Activated T-helper 17 cell treated with anti-CD3 and anti-CD28 coated beads, Interleukin-2, amount 50 U/mL, for 72 hours (primary cell): ENCODE measurements around the gene MYO1E. TPM values are rescaled to one million over a fixed set of nuclear protein-coding genes. Genes with fewer than 3 reads are reported as not detected.
A peak's percentile ranks its signal among the peaks of the same experiment; 100 is the strongest.
"Not testable (repeated sequence)": the region's sequence is repeated elsewhere in the genome, so short reads cannot be mapped to it uniquely, and the experiment has no call there.

Experiments
- ATAC-seq: fragments of 150-1000 bp; cut with Tn5 transposase; replicated peaks from 2 replicates; pipeline ENCODE4 v1.10.0; 2021; ENCODE audit warnings: mild to moderate bottlenecking, moderate library complexity
- H3K27ac Mint-ChIP-seq: one replicate; pipeline ENCODE4 v1.8.0; 2022; ENCODE audit warnings: mixed read lengths
- H3K27me3 Mint-ChIP-seq: one replicate; pipeline ENCODE4 v1.8.0; 2022; ENCODE audit warnings: mixed read lengths
- H3K36me3 Mint-ChIP-seq: one replicate; pipeline ENCODE4 v1.8.0; 2022; ENCODE audit warnings: low read depth, mild to moderate bottlenecking, mixed read lengths
- H3K4me1 Mint-ChIP-seq: one replicate; pipeline ENCODE4 v1.8.0; 2022; ENCODE audit warnings: mixed read lengths
- H3K4me3 Mint-ChIP-seq: one replicate; pipeline ENCODE4 v1.8.0; 2022; ENCODE audit warnings: mild to moderate bottlenecking, mixed read lengths
- H3K9me3 Mint-ChIP-seq: one replicate; pipeline ENCODE4 v1.8.0; 2022; ENCODE audit warnings: mixed read lengths
- total RNA-seq, 2 donors: library from RNA; stranded (reverse); gene quantifications; one replicate each; pipeline ENCODE4 v1.2.3, GENCODE V29; 2022

MYO1E gene
- total RNA-seq, 2 donors from 2014 or later = 29.3 to 30.1 TPM

GRCh38 chr15:59140422-59141226 is 232.0 kb downstream of the MYO1E start:
- Mint-ChIP-seq H3K36me3 (peaks cover 5% of the 10 kb centered on the region), H3K9me3 (no peaks in the 10 kb centered on the region), H3K4me1 (peaks cover 17% of the 10 kb centered on the region), H3K27ac (no peak overlapping the region), H3K4me3 (no peak overlapping the region), H3K27me3 (no peaks in the 10 kb centered on the region)
- ATAC-seq = no peak

DNA sequence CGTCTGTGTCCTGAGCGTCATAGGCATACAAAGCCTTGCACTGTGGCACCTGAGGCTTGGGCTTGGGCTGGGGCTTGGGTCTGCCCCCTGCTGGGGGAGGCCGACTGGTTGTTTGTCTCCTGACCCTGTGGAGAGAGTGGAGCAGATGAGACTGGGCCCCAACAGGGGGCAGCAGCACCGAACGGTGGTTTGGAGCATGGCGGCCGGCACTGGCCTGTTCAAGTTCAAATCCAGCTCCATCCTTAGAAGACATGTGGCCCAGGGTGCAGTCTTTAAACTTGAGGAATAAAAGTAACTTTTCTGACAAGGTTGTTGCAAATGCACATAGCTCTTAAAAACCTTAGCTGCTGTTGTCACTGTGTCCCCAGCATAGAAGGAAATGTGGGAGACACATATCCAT is 234.4 kb downstream of the MYO1E start:
- ATAC-seq = peak; percentile 54
- H3K27me3 Mint-ChIP-seq = no peaks in the 10 kb centered on the region
- H3K4me3 Mint-ChIP-seq = peak overlapping the region; percentile 45
- peaks cover 5% of the 10 kb centered on the region for H3K36me3 Mint-ChIP-seq
- peak overlapping the region; percentile 78 for H3K27ac Mint-ChIP-seq
- H3K9me3 Mint-ChIP-seq = no peaks in the 10 kb centered on the region
- H3K4me1 Mint-ChIP-seq = peaks cover 17% of the 10 kb centered on the region

DNA sequence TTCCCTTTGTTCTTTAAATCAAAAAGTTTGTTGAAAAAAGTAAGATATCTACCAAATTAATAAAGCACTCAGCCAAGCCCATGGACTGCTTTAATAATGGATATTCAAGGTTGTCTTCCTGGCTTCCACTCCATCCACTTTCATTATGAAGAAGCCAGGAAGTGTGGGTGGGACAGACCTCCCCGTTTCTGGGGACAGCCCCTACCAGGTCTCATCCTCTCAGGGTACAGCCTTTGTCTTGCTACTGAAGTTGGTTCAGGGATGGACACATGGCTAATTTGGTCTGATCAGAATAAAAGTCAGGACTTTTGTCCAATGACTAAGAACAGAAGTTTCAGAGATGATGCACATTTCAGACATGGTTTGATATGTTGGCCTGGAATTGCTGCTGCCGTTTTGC is 235.1 kb downstream of the MYO1E start:
- Mint-ChIP-seq H3K27ac (peak overlapping the region; percentile 78), H3K36me3 (peaks cover 5% of the 10 kb centered on the region), H3K4me3 (peak overlapping the region; percentile 45)

DNA sequence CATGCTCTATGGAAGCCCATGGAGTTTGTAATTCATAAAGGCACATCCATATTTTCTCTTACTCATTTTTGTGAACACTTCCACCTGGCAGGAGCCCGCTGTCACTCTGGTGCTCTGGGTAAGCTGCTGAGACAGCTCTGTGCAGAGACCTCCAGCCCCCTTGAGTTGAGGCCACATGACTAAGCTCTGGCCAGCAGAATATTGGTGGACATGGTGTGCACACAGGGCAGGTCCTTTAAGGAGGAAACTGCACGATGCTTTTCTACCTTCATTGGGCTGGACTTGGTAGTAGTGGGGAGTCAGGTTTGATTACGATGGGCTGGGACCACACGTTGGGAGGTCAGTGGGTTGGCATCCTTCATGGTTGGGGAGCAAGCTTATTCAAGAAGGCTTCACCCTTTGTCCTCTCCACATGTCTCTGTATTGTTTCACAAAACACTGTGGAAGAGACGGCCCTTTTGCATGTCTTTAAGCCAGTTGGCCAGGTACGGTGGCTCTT is 238.7 kb downstream of the MYO1E start:
- Mint-ChIP-seq H3K27ac (no peak overlapping the region), H3K4me1 (peaks cover 15% of the 10 kb centered on the region), H3K36me3 (peaks cover 31% of the 10 kb centered on the region), H3K9me3 (peaks cover 9% of the 10 kb centered on the region), H3K4me3 (no peak overlapping the region), H3K27me3 (no peaks in the 10 kb centered on the region)
- ATAC-seq = no peak

More for the DNA sequence above, 235.1 kb downstream of the MYO1E start:
- Mint-ChIP-seq H3K4me1 (peaks cover 17% of the 10 kb centered on the region), H3K27me3 (no peaks in the 10 kb centered on the region), H3K9me3 (no peaks in the 10 kb centered on the region)
- ATAC-seq = peak; percentile 89

DNA sequence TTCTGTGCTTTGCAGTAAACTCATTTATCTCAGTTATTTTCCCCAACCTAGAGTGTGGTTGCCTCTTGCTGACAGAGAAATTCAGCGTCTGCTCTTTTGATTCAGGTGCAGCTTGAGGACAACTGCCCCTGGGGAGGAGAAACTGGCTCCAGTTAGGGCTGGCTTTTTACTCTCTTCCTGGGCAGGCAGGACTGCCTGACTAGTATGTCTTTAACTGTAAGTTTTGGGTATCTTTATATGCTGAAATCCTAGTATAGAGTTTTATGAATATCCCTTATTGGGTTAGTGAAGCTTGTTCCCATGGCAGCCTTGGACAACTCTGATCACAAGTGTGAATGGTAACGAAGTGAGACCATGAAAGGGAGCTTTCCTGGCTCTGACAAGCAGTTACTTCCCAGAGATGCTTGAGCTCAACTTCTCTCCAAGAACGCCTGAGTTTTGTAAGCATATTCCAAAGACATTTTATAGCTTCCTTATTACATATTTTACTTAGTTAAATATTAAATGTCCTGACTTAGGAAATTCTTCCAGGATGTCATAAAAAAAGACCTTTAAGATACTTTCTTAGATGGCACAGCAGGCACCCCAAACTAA is 240.6 kb downstream of the MYO1E start:
- Mint-ChIP-seq H3K27ac (no peak overlapping the region), H3K4me1 (no peaks in the 10 kb centered on the region), H3K27me3 (no peaks in the 10 kb centered on the region), H3K36me3 (peaks cover 34% of the 10 kb centered on the region), H3K9me3 (peaks cover 9% of the 10 kb centered on the region), H3K4me3 (no peak overlapping the region)
- ATAC-seq = no peak

DNA sequence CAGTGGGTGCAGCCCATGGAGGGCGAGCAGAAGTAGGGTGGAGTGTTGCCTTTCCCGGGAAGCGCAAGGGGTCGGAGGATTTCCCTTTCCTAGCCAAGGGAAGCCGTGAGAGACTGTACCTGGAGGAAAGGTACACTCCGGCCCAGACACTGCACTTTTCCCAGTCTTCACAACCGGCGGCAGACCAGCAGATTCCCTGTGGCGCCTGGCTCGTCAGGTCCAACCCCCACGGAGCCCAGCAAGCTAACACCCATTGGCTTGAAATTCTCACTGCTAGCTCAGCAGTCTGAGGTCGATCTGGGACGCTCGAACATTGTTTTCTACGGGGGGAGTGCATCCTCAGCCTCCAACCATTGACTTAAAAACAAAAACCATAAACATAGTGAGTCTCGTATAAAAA is 241.2 kb downstream of the MYO1E start:
- Mint-ChIP-seq H3K27me3 (no peaks in the 10 kb centered on the region), H3K4me1 (no peaks in the 10 kb centered on the region), H3K9me3 (peaks cover 9% of the 10 kb centered on the region), H3K4me3 (no peak overlapping the region), H3K27ac (no peak overlapping the region), H3K36me3 (peaks cover 35% of the 10 kb centered on the region)
- no peak for ATAC-seq

DNA sequence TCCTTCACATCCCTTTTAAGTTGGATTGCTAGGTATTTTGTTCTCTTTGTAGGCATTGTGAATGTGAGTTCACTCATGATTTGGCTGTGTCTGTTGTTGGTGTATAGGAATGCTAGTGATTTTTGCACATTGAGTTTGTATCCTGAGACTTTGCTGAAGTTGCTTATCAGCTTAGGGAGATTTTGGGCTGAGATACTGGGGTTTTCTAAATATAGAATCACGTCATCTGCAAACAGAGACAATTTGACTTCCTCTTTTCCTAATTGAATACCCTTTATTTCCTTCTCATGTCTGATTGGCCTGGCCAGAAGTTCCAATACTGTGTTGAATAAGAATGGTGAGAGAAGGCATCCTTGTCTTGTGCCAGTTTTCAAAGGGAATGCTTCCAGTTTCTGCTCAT is 245.4 kb downstream of the MYO1E start:
- not testable (repeated sequence) for ATAC-seq

GRCh38 chr15:59125683-59126082 is 247.0 kb downstream of the MYO1E start:
- not testable (repeated sequence) for H3K27ac Mint-ChIP-seq, H3K9me3 Mint-ChIP-seq, H3K4me3 Mint-ChIP-seq, H3K4me1 Mint-ChIP-seq, ATAC-seq, H3K27me3 Mint-ChIP-seq
- peaks cover 39% of the 10 kb centered on the region for H3K36me3 Mint-ChIP-seq

More for the DNA sequence above, 245.4 kb downstream of the MYO1E start:
- H3K4me3 Mint-ChIP-seq, H3K27ac Mint-ChIP-seq, H3K9me3 Mint-ChIP-seq, H3K4me1 Mint-ChIP-seq, H3K27me3 Mint-ChIP-seq: not testable (repeated sequence)
- peaks cover 47% of the 10 kb centered on the region for H3K36me3 Mint-ChIP-seq

DNA sequence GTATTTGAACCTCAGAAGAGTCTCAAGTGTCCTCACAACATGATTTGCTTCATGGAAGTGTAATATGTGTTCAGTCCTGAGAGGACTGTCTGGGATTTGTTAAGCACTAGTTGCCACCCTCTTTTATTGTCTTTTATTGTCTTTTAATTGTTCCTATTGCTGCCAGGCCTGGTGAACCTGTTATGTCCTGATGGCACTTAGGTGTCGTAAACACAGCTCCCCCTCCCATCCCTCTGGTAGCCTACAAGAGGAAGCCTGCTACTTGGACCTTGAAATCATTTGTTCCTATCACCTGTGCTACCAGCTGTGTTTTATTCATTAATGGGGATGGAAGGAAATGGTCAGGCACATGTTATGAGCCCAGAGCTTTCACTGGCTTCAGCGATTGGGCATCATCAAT is 248.4 kb downstream of the MYO1E start:
- Mint-ChIP-seq H3K36me3 (peaks cover 32% of the 10 kb centered on the region), H3K27me3 (no peaks in the 10 kb centered on the region), H3K4me1 (no peaks in the 10 kb centered on the region), H3K9me3 (peaks cover under 1% of the 10 kb centered on the region), H3K4me3 (no peak overlapping the region), H3K27ac (no peak overlapping the region)
- ATAC-seq = no peak

- no peak overlapping the region for H3K27ac Mint-ChIP-seq
- H3K36me3 Mint-ChIP-seq = peaks cover 46% of the 10 kb centered on the region
- no peak overlapping the region for H3K4me3 Mint-ChIP-seq
- no peaks in the 10 kb centered on the region for H3K27me3 Mint-ChIP-seq
- H3K4me1 Mint-ChIP-seq = no peaks in the 10 kb centered on the region
- no peak for ATAC-seq
- no peaks in the 10 kb centered on the region for H3K9me3 Mint-ChIP-seq
Measured at GRCh38 chr15:59120937-59121336, 251.7 kb downstream of the MYO1E start.

DNA sequence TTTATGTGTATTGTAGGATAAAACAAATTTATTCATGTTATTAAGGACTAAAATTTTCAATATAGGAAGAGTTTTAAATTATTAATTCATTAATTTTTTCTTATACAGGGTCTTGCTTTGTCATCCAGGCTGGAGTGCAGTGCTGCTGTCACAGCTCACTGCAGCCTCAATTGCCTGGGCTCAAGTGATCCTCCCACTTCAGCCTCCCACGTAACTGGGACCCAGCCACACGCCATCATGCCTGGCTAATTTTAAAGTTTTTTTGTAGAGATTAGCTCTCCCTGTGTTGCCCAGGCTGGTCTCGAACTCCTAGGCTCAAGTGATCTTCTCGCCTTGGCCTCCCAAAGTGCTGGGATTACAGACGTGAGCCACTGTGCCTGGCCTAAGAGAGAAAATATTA is 253.0 kb downstream of the MYO1E start:
- no peaks in the 10 kb centered on the region for H3K4me1 Mint-ChIP-seq
- no peaks in the 10 kb centered on the region for H3K9me3 Mint-ChIP-seq
- H3K4me3 Mint-ChIP-seq = no peak overlapping the region
- H3K36me3 Mint-ChIP-seq = peaks cover 51% of the 10 kb centered on the region
- no peaks in the 10 kb centered on the region for H3K27me3 Mint-ChIP-seq
- no peak overlapping the region for H3K27ac Mint-ChIP-seq
- ATAC-seq = no peak

DNA sequence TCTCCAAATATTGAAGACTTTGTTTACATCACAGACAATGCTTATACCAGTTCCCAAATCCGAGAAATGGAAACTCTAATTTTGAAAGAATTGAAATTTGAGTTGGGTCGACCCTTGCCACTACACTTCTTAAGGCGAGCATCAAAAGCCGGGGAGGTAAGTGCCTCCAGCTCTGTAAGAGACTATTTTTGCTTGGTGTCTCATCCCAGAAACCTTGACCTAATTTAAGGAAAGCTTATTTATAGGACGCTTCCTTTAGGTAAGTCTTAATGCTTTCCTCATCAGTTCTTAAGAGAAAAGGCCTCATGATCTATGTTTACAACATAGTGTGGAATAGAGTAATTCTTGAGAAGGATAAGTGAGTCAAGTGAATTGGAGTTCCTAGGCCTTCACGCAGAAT is 255.9 kb downstream of the MYO1E start:
- no peaks in the 10 kb centered on the region for H3K9me3 Mint-ChIP-seq

GRCh38 chr15:59116141-59116540 is 256.5 kb downstream of the MYO1E start:
- no peaks in the 10 kb centered on the region for H3K4me1 Mint-ChIP-seq
- no peaks in the 10 kb centered on the region for H3K27me3 Mint-ChIP-seq
- H3K27ac Mint-ChIP-seq = no peak overlapping the region
- peaks cover 68% of the 10 kb centered on the region for H3K36me3 Mint-ChIP-seq
- H3K4me3 Mint-ChIP-seq = no peak overlapping the region
- H3K9me3 Mint-ChIP-seq = no peaks in the 10 kb centered on the region
- ATAC-seq = no peak

More for the DNA sequence above, 255.9 kb downstream of the MYO1E start:
- no peaks in the 10 kb centered on the region for H3K27me3 Mint-ChIP-seq
- no peaks in the 10 kb centered on the region for H3K4me1 Mint-ChIP-seq
- H3K4me3 Mint-ChIP-seq = no peak overlapping the region
- no peak for ATAC-seq
- H3K27ac Mint-ChIP-seq = no peak overlapping the region
- H3K36me3 Mint-ChIP-seq = peaks cover 67% of the 10 kb centered on the region

- Mint-ChIP-seq H3K27me3 (no peaks in the 10 kb centered on the region), H3K4me1 (no peaks in the 10 kb centered on the region), H3K27ac (no peak overlapping the region), H3K4me3 (no peak overlapping the region), H3K36me3 (peaks cover 65% of the 10 kb centered on the region), H3K9me3 (no peaks in the 10 kb centered on the region)
- no peak for ATAC-seq
Measured at GRCh38 chr15:59115047-59115446, 257.6 kb downstream of the MYO1E start.

DNA sequence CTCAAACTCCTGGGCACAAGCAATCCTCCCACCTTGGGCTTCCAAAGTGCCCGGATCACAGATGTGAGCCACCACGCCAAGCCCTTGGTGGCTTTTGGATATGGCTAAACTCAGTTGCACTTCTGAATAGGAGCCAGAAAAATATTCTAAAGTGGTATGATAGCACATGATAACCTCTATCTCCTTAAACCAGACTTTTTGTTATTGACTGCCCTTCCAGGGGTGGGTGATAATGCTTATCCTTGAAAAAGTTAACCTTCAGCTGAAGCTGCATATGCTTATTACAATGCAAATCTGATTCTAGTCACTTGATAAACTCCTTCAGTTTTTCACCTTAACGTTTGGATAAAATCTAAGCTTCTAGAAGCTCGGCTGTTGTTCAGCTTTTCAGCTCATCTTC is 261.4 kb downstream of the MYO1E start:
- Mint-ChIP-seq H3K27ac (no peak overlapping the region), H3K27me3 (no peaks in the 10 kb centered on the region), H3K36me3 (peaks cover 58% of the 10 kb centered on the region), H3K4me1 (no peaks in the 10 kb centered on the region), H3K4me3 (no peak overlapping the region), H3K9me3 (no peaks in the 10 kb centered on the region)
- ATAC-seq = no peak
